Measurements from ENCODE around the gene GALNT9.
"Not testable (repeated sequence)": the region's sequence is repeated elsewhere in the genome, so short reads cannot be mapped to it uniquely, and the experiment has no call there.

Gene GALNT9

GRCh38 chr12:132261328-132262138 lies 67.9 kb downstream of the GALNT9 start:
- Mint-ChIP-seq H3K9me3 (no peaks in the 10 kb centered on the region), H3K4me3 (peak overlapping the region; percentile 2)

GRCh38 chr12:132260721-132261120 lies 68.7 kb downstream of the GALNT9 start:
- no peaks in the 10 kb centered on the region for H3K9me3 Mint-ChIP-seq
- no peak for ATAC-seq
- no peak overlapping the region for H3K4me3 Mint-ChIP-seq
- peaks cover 22% of the 10 kb centered on the region for H3K27me3 Mint-ChIP-seq
- H3K4me1 Mint-ChIP-seq, result peaks cover 8% of the 10 kb centered on the region
- H3K36me3 Mint-ChIP-seq, result no peaks in the 10 kb centered on the region
- no peak overlapping the region for H3K27ac Mint-ChIP-seq

More at GRCh38 chr12:132261328-132262138, 67.9 kb downstream of the GALNT9 start:
- Mint-ChIP-seq H3K36me3 (no peaks in the 10 kb centered on the region), H3K4me1 (peaks cover 8% of the 10 kb centered on the region), H3K27me3 (peaks cover 22% of the 10 kb centered on the region), H3K27ac (no peak overlapping the region)
- peak; percentile 37 for ATAC-seq

DNA sequence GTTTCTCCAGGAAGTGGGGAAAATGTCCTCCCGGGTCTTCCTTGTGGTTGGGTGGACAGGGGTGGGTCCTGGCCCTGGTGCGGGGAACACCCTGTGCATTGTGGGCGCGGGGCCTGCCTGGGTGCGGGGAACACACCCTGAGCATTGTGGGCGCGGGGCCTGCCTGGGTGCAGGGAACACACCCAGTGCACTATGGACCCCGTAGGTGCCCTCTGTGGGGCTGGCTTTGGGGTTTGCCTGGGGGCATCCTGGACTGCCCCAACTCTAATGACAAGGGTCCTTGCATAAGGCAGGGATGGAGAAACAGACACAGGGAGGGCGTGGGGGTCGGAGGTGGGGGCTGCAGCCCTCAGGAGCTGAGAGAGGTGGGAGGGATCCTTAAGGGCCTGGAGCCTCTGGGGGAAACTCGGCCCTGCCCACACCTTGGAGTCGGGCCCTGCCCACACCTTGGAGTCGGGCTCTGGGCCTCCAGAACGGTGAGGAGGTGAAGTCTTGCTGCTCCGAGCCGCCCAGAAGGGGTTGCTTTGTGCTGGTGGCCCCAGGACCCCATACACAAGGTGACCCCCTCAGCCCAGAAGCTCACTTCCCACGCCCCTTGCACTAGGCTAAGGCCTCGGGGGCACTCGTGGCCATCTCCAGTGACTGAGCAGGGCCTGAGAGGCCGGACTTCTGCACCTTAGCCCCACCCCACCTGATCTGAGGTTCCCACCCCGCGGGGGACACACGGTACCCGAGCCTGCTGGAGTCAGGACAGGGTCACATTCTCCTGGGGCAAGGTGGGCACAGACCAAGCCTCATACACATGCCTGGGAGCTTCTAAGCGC lies 69.3 kb downstream of the GALNT9 start:
- Mint-ChIP-seq H3K27ac (no peak overlapping the region), H3K4me1 (peaks cover 8% of the 10 kb centered on the region), H3K4me3 (no peak overlapping the region), H3K9me3 (no peaks in the 10 kb centered on the region), H3K36me3 (no peaks in the 10 kb centered on the region), H3K27me3 (peaks cover 22% of the 10 kb centered on the region)
- ATAC-seq, result no peak

DNA sequence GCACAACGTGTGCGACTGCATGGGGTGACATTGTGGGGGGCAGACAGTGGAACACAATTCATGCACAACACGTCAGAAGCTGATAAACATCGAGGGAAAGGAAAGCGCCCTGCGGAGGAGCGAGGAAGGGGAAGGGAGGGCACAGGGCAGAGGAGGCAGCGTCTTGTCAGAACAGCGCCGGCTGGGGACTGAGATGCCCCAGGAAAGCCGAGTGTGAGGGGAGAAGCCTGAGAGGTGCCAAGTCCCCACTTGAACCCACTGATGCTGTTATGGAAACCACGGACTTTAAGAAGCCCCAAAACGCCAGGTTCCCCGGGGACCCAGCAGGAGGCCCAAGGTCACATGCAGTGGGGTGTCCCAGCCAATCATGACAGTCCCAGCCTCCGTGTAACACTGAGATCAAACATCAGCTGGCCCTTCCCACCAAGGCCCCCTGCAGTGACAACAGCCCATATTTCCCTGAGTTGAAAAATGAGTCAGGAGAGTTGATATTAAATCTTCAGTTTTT lies 70.0 kb downstream of the GALNT9 start:
- Mint-ChIP-seq H3K27me3 (peaks cover 22% of the 10 kb centered on the region), H3K27ac (no peak overlapping the region), H3K36me3 (no peaks in the 10 kb centered on the region), H3K4me3 (no peak overlapping the region), H3K9me3 (no peaks in the 10 kb centered on the region), H3K4me1 (peaks cover 8% of the 10 kb centered on the region)
- no peak for ATAC-seq

DNA sequence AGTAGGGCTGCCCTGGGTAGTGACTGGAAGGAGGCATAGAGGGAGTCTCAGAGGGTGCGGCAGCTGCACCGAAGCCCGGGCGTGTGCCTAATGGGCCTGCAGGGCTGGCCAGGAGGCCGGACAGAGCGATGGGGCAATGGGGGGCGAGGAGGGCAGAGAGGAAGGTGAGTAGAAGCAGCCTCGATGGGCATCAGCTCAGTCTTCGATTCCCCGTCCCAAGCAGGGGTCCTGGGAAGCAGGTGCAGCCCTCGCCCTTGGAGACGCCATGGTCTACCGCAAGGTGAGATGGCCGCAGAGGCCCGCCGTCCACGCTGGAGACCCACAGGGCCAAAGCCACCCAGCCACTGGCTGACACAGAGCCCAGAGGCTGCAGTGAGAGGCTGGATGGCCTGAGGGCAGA lies 70.8 kb downstream of the GALNT9 start:
- peaks cover 22% of the 10 kb centered on the region for H3K27me3 Mint-ChIP-seq

DNA sequence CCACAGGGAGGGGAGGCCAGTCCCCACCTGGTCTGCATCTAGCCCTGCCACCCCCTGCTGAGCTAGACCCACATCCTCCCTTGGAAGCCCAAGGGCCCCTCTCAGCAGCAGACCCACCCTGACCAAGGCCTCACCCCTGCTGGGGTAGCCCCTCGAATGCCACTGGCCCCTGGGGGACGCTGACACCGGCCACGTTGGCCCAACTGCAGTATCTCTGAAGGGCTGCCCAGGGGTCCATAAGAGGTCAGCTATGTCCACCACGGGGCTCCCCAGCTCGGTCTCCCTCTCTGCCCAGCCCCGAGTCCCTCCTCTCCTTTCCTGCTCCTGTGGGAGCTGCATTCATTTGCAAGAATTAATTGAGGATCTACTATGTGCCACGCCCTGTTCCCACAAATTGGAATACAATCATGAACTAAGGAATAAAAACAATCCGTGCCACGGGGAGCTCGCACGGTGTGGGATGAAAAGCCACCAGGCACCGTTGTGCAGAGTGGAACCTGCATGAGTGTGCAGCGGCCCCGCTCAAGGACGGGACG lies 71.4 kb downstream of the GALNT9 start:
- H3K36me3 Mint-ChIP-seq, result no peaks in the 10 kb centered on the region
- H3K4me1 Mint-ChIP-seq, result peaks cover 8% of the 10 kb centered on the region
- H3K9me3 Mint-ChIP-seq, result no peaks in the 10 kb centered on the region
- H3K27me3 Mint-ChIP-seq, result peaks cover 22% of the 10 kb centered on the region
- H3K4me3 Mint-ChIP-seq, result no peak overlapping the region
- no peak for ATAC-seq
- no peak overlapping the region for H3K27ac Mint-ChIP-seq

More for the DNA sequence above, 70.8 kb downstream of the GALNT9 start:
- H3K9me3 Mint-ChIP-seq, result no peaks in the 10 kb centered on the region
- H3K27ac Mint-ChIP-seq, result no peak overlapping the region
- H3K36me3 Mint-ChIP-seq, result no peaks in the 10 kb centered on the region
- no peak for ATAC-seq
- H3K4me3 Mint-ChIP-seq, result no peak overlapping the region
- peaks cover 8% of the 10 kb centered on the region for H3K4me1 Mint-ChIP-seq

DNA sequence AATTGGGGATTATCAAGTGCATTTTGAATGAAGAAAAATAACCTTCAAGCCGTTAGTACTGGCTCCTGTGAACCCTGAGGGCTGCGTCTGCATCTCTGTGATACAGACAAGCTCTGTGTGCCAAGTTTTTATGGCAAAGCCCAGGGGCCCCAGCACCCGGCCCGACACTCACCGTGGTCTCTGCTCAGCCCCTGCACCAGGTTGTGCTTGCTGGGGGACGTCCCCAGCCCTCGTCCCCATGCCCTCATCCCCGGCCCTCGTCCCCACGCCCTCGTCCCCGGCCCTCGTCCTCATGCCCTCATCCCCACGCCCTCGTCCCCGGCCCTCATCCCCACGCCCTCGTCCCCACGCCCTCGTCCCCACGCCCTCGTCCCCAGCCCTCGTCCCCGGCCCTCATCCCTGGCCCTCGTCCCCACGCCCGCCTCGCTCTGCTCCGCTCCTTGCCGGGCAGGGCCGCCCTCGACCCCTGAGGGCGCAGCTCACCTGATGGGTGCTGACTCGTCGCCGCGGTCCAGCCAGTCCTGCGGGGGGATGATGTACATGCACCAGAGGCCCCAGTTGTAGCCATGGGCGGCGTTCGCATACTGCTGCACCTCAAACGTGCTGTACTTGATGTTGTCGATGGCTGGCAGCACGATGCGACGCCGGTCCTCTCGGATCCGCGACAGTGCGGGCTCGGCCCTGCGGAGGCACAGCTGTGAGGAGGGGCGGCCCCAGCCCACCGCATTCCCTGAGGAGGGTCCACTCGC lies 72.0 kb downstream of the GALNT9 start:
- H3K4me3 Mint-ChIP-seq, result no peak overlapping the region
- peak; percentile 17 for ATAC-seq
- H3K36me3 Mint-ChIP-seq, result no peaks in the 10 kb centered on the region
- no peaks in the 10 kb centered on the region for H3K9me3 Mint-ChIP-seq
- no peak overlapping the region for H3K27ac Mint-ChIP-seq
- H3K4me1 Mint-ChIP-seq, result peaks cover 8% of the 10 kb centered on the region
- peaks cover 22% of the 10 kb centered on the region for H3K27me3 Mint-ChIP-seq

GRCh38 chr12:132256646-132257045 lies 72.7 kb downstream of the GALNT9 start:
- H3K36me3 Mint-ChIP-seq, result no peaks in the 10 kb centered on the region
- peaks cover 22% of the 10 kb centered on the region for H3K27me3 Mint-ChIP-seq
- peaks cover 1% of the 10 kb centered on the region for H3K4me1 Mint-ChIP-seq
- H3K9me3 Mint-ChIP-seq, result no peaks in the 10 kb centered on the region
- H3K4me3 Mint-ChIP-seq, result no peak overlapping the region
- ATAC-seq, result no peak
- H3K27ac Mint-ChIP-seq, result no peak overlapping the region

DNA sequence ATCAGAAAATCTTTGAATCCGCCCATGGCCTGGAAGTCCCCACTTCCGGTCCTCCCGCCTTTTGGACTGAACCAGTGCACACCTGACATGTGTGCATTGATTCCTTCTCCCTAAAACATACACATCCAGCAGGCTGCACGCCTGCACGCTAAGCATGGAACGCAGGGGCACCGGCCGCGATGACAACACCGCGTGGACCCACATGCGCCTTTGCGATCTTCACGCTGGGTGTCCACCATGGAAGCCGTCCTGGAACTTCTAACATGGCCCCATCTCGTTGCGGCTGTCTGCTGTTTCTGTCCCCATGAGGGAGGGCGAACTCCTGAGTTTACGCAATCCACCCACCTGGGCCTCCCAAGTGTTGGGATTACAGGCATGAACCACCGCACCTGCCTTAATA lies 73.7 kb downstream of the GALNT9 start:
- no peak overlapping the region for H3K27ac Mint-ChIP-seq
- H3K27me3 Mint-ChIP-seq, result peaks cover 22% of the 10 kb centered on the region
- no peaks in the 10 kb centered on the region for H3K4me1 Mint-ChIP-seq
- H3K36me3 Mint-ChIP-seq, result no peaks in the 10 kb centered on the region
- no peak for ATAC-seq
- no peaks in the 10 kb centered on the region for H3K9me3 Mint-ChIP-seq
- no peak overlapping the region for H3K4me3 Mint-ChIP-seq

GRCh38 chr12:132253698-132254480 lies 75.5 kb downstream of the GALNT9 start:
- H3K36me3 Mint-ChIP-seq, result no peaks in the 10 kb centered on the region
- ATAC-seq, result no peak
- H3K27ac Mint-ChIP-seq, result no peak overlapping the region
- no peak overlapping the region for H3K4me3 Mint-ChIP-seq
- peaks cover 2% of the 10 kb centered on the region for H3K9me3 Mint-ChIP-seq
- no peaks in the 10 kb centered on the region for H3K4me1 Mint-ChIP-seq
- H3K27me3 Mint-ChIP-seq, result peaks cover 25% of the 10 kb centered on the region

- ATAC-seq, H3K27ac Mint-ChIP-seq, H3K36me3 Mint-ChIP-seq, H3K9me3 Mint-ChIP-seq, H3K4me1 Mint-ChIP-seq, H3K4me3 Mint-ChIP-seq: not testable (repeated sequence)
- H3K27me3 Mint-ChIP-seq, result peaks cover 25% of the 10 kb centered on the region
These were observed 76.4 kb downstream of the GALNT9 start for GRCh38 chr12:132252981-132253380.

GRCh38 chr12:132251741-132252490 lies 77.5 kb downstream of the GALNT9 start:
- no peaks in the 10 kb centered on the region for H3K36me3 Mint-ChIP-seq
- no peak for ATAC-seq
- no peak overlapping the region for H3K4me3 Mint-ChIP-seq
- no peaks in the 10 kb centered on the region for H3K4me1 Mint-ChIP-seq
- peaks cover 2% of the 10 kb centered on the region for H3K9me3 Mint-ChIP-seq
- H3K27me3 Mint-ChIP-seq, result peaks cover 29% of the 10 kb centered on the region
- H3K27ac Mint-ChIP-seq, result no peak overlapping the region

GRCh38 chr12:132251310-132251709 lies 78.1 kb downstream of the GALNT9 start:
- H3K27me3 Mint-ChIP-seq, result peaks cover 29% of the 10 kb centered on the region
- H3K4me1 Mint-ChIP-seq, result no peaks in the 10 kb centered on the region
- H3K9me3 Mint-ChIP-seq, result peaks cover 2% of the 10 kb centered on the region
- no peak overlapping the region for H3K27ac Mint-ChIP-seq
- H3K4me3 Mint-ChIP-seq, result no peak overlapping the region
- no peaks in the 10 kb centered on the region for H3K36me3 Mint-ChIP-seq
- ATAC-seq, result no peak

- no peak overlapping the region for H3K27ac Mint-ChIP-seq
- no peaks in the 10 kb centered on the region for H3K4me1 Mint-ChIP-seq
- peaks cover 29% of the 10 kb centered on the region for H3K27me3 Mint-ChIP-seq
- H3K9me3 Mint-ChIP-seq, result peaks cover 2% of the 10 kb centered on the region
- no peak overlapping the region for H3K4me3 Mint-ChIP-seq
- no peaks in the 10 kb centered on the region for H3K36me3 Mint-ChIP-seq
- no peak for ATAC-seq
These were observed 78.7 kb downstream of the GALNT9 start for GRCh38 chr12:132250707-132251106.

Measured in stimulated activated memory B cell treated with anti-CD40 and anti-IgM and Interleukin-4, amounts not matched to agents 10 μg/mL and 1 μg/mL and 100 μg/mL, for 72 hours (primary cell).